NOMO-1 treated with DMSO at 0.1 percent for 48 hours (cell line): ENCODE data around the gene COL8A1.
"Not testable (repeated sequence)": the region's sequence is repeated elsewhere in the genome, so short reads cannot be mapped to it uniquely, and the experiment has no call there.

Experiments
- DNase-seq: peaks from one replicate; lab custom pipeline; 2025; ENCODE audit not compliant: unreplicated experiment; lab: John Stamatoyannopoulos, UW

Gene COL8A1

DNA sequence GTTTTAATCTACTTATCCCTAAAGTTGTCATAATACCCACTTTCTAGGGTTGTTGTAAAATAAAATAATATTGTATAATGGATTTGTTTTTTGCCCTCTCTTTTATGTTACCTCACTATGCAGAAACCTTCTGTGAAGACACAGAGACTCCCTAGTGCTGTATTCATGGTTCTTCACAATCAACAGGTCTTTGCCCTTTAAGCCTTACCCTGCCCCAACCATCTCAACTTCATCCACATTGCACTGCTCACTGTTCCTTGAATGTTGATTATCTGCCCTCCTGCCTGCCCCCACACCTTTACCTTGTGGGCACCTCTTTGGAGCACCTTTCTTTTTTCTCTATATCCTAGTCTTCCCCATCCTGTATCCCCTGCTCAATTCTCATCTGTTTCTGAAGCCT lies 200.4 kb downstream of the COL8A1 start:
- no peak for DNase-seq

DNA sequence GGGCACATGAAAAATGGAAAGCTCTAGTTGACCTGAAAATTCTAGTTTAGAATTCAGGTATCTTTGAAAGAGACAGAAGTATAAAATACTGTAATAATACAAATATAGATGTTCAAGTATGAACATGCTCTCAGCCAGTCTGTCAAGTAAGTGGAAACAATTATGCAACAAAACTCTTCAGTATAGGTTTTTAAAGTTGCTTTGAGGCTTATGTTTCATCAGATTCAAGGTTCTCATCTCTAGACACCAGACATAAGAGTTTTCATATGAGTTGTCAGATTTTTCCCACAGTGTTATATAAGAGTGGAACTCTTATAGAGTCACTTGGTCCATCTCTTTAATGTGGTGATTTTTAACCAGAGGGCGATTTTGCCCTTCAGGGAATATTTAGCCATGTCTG lies 201.2 kb downstream of the COL8A1 start:
- DNase-seq: no peak

DNA sequence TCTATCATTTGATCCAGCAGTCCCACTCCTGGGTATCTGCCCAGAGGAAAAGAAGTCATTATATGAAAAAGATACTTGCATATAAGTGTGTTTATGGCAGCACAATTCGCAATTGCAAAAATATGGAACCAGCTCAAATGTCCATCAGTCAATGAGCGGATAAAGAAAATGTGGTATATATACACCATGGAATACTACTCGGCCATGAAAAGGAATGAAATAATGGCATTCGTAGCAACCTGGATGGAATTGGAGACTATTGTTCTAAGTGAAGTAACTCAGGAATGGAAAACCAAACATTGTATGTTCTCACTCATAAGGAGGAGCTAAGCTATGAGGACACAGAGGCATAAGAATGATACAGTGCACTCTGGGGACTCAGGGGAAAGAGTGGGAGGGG lies 203.6 kb downstream of the COL8A1 start:
- DNase-seq: not testable (repeated sequence)

DNA sequence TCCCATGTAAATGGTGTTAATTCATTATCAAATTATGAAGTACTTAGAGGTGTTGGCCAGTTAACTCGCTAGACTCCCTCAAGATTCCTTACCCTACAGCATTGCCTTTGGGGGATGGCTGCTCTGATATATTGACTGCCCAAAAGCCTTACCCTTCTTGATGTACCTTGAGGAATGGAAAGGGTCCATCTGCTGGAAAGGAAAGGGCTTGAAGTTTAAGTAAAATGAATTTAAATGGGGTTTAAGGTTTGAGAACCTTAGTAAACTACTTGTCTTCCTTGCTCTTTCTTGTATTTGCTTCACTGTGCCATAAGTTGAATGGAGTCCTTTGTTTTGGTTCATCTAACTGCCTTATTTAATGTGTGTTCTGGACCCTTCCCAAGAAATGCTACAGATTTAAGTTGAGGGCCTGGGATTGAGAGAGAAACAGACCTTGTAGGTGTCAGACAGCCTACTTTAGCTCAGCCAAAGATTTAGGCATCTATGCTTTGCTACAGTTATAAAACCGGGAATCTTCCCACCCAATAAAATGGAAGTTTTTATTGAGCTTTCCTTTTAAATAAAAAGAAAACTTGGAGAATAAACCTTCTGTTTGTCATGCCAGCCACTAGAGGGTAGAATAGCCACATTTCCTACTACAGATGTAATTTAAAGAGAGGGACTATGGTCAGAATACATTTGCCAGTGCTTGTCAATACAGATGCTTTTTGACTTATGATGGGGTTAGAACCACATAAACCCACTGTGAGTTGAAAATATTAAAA lies 204.6 kb downstream of the COL8A1 start:
- DNase-seq: peak; percentile 72

DNA sequence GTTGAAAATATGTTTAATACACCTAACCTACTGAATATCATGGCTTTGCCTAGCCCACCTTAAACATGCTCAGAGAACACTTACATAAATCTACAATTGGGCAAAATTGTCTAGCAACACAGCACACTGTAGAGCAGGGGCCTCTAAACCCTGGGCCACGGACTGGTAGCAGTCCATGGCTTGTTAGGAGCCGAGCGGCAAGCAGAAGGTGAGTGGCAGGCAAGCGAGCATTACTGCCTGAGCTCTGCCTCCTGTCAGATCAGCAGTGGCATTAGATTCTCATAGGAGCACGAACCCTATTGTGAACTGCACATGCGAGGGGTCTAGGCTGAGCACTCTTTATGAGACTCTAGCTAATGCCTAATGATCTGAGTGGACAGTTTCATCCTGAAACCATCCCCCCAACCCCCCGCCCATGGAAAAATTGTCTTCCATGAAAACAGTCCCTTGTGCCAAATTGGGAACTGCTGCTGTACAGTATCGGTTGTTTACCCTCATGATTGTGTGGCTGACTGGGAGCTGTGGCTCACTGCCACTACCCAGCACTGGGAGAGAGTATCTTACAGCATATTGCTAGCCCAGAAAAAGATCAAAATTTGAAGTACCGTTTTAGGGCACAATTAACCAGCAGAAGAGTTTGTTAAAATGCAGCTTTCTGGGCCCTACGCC lies 205.3 kb downstream of the COL8A1 start:
- no peak for DNase-seq

DNA sequence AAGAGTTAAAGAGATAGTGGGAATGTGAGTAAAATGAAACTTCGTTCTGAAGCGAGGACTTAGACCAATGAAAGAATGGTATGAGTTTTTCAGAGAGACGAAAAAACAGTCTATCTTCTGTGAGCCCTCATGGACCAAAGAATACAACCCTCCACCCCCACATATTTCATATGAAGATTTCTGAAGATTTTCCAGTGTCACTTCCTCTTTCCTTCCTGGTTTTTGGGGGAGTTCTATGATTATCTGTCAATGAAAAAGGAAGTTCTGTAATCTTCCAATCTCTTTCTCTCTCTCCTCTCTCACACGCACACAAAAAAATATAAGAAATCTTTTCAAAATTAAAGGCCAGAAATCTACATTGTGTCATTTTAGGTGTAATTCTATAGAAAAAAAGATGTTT lies 206.9 kb downstream of the COL8A1 start:
- peak; percentile 68 for DNase-seq

DNA sequence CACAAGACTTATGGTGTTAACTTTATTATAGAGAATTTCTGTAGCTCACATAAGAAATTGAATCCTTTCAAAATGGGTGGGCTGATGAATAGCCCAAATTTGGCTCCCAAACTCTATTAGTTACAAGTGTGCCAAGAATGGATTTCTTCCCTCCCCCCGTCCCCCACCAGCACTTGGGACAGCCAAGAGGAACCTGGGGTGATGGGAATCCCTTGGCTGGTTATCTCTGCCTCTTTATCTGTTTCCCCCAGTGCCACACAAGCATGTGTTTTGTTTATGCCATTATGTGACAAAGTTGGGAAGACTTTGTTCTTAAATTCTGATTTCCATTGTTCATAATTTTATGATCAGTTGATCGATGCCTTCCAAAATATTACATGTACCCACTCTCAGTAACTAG lies 207.6 kb downstream of the COL8A1 start:
- no peak for DNase-seq

DNA sequence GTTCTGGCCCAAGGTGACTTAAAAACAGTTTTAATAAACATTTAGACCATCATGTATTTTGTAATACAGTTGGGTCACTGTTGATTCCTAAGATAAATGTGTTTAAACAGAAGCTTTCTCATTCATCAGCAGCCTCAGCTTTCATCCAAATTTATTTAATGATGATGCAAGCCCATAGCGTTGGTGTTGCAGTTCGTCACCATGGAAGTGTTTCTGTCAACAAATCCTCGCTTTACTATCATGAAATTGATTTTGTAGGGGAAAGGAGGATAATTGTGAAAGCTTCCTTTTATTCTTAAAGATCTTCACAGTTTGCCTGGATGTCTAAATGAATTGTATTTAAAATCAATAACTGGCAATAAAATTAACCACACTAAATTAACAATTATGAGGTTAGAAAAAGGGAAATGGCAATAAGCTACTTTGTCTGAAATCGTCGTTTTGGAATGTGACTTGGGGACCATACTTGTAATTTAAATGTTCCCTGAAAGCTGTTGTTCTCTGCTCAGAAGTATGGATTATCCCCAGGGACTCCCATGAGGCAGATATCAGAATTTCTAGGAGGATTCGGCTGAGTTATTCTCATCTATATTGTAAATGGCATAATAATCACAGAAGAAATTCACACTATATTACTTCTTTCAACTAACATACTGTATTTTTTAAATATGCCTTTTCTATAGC lies 208.2 kb downstream of the COL8A1 start:
- peak; percentile 72 for DNase-seq

DNA sequence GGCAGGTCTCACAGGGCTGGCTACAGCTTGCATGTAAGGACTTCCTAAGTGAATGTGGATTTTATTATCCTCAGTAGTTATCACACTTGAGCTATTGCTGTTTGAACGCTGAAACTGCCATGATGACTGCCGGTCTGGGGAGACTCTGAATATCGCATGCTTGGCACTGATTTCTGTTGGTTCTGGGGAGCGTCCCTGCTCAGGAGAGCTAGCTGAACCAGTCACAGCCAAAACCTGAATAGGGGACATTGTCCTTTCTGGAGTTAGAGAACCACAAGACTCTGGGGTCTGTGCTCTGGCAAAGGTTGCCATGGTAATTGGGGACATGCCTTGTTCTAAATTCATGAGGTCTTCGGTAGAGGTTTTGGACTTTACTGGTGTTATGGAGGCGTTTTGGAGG lies 210.0 kb downstream of the COL8A1 start:
- no peak for DNase-seq
